GM19324 (cell line): ENCODE data around the gene ADSL.
A peak's percentile ranks its signal among the peaks of the same experiment; 100 is the strongest.
"Not testable (repeated sequence)": the region's sequence is repeated elsewhere in the genome, so short reads cannot be mapped to it uniquely, and the experiment has no call there.

ENCODE experiments used
- ATAC-seq: cut with Tn5 transposase; IDR thresholded peaks from one replicate; pipeline ENCODE4 v1.9.1; 2021; ENCODE audit warnings: mild to moderate bottlenecking, moderate library complexity; ENCODE audit not compliant: unreplicated experiment, low FRiP score

Gene ADSL

DNA sequence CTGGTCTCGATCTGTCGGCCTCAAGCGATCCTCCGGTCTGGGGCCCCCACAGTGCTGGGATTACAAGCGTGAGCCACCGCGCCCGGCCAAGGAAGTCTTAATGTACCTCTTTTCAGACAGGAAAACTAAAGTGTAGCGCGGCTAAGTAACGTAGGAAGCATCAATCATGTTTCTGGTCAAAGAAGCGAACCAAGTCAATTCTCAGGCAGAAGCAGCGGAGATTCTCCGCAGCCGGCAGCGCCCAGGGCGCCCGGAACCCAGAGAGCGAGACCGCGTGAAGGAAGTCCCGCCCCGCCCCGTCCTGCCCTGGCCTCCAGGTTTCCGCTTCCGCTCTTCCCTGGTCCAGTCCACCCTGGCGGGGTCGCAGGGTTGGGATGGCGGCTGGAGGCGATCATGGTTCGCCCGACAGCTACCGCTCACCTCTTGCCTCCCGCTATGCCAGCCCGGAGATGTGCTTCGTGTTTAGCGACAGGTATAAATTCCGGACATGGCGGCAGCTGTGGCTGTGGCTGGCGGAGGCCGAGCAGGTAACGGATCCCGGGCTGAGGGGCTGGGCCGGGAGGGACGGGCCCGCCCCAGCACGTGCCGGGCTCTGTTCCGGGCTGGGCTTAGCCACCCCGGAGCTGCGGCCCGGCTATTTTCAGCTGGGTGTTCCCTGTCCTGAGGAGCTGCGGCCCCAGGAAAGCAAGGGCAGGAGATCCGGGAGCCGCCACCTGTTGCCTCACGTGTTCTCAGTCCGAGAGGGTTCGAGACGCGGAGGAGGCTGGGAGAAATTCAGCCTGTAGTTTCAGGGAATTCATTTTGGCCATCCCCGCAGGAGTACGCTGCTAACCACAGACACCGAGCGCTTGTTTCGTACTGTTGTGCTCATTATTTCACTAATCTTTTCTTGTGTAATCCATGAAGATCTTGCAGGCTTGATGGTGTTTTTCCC is at the start of gene ADSL:
Gene ADSL, plus strand, starts transcription at position 316 of the 934 bp plus-strand sequence. Its CDS starts 59 bp downstream, at position 375.
- peak; percentile 84 for ATAC-seq

DNA sequence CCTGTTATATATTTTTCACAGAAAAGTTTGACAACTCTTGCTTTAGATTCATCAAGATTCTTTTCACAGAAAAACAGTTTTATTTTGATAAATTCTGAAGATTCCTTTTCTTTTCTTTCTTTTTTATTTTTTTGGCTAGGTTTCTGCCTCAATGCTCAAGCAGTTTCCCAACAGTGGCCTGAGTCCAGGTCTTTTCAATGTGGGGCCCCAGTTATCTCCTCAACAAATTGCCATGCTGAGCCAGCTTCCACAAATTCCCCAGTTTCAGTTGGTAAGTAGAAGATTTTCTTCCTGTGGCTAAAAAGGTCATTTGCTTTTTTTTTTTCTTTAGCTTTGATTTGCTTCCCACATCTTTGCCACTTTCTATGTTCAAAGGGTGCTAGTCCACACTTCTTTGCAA is 46.0 kb upstream of the ADSL start:
- ATAC-seq: no peak

DNA sequence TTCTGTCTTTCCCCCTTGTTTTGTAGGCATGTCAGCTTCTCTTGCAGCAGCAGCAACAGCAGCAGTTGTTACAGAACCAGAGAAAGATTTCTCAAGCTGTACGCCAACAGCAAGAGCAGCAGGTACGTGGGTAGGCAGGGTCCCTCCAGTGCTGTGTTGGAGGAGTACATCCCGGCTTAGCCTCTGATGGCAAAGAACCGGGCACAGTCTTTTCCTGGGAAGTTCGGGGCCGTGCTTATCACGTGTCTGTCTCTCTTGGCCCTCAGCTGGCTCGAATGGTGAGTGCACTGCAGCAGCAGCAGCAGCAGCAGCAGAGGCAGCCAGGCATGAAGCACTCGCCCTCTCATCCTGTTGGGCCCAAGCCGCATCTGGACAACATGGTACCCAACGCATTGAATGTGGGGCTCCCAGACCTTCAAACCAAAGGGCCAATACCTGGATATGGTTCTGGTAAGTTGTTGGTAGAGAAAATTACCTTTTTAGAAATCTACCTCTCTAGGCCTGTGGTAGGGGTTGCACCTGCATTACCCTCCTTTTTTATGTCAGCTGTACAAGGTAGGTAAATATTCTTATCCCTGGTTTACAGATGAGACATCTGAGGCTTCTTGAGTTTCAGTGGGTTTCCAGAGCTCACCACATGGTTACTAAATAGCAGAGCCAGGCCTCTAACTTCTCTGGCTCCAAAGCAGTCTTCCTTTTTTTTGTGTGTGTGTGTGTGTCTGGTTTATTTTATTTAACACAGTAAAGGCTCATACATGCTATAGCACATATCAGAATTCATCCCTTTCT is 45.2 kb upstream of the ADSL start:
- ATAC-seq: no peak

DNA sequence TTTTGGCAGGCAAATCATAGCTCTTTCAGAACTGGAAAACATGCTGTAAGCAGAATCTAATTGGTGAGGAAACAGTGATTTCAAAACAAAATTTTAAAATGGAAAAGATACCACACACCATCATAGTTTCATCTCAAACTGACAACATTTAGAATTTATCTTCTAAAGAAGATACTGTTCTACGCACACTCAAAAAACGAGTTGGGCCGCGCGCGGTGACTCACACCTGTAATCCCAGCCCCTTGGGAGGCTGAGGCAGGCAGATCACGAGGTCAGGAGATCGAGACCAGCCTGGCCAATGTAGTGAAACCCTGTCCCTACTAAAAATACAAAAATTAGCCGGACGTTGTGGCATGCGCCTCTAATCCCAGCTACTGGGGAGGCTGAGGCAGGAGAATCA is 44.2 kb upstream of the ADSL start:
- no peak for ATAC-seq

DNA sequence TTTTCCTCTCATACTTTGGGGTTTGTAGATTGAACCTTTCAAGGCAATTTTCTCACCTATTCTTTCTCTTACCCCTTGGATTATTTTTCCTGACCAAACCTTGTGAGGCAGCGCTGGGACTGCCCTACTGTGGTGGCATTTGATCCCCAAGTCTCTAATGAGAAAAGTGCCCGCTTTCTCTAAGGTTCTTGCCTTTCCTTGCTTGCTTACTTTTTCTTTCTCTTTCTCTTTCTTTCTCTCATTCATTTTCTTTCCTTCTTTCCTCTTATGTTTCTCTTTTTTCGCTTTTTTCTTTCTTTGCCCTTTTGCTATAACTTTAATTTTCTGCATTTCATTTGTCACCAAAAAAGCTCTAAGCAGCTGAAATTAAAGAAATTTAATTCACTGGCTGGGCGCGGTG is 40.7 kb upstream of the ADSL start:
- no peak for ATAC-seq

DNA sequence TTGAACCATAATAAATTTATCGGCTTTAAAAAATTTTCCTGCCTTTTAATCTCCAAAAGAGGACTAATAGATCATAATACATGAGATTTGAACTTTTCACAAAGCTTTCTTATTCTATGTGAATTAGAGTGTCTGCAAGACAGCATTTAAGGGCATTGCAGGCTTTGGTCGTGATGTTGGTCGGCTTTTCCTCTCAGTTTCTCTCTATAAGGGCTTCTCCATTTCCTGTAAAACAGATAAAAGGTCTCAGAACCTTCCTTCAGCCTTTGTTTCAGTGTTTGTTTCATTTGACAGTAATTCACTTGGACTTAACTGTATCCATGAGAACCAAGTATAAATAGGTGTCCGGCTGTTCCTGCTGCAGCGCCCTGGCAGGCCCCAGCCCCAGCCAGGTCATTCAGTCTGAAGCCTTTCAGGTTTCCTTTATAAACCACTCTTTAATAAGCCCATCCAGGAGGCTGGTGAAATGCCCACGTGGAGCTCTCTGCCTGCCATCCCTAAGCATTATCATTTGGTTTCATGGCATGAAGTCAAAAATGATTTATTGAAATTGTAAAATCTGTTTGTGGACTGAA is 37.2 kb upstream of the ADSL start:
- ATAC-seq: no peak

DNA sequence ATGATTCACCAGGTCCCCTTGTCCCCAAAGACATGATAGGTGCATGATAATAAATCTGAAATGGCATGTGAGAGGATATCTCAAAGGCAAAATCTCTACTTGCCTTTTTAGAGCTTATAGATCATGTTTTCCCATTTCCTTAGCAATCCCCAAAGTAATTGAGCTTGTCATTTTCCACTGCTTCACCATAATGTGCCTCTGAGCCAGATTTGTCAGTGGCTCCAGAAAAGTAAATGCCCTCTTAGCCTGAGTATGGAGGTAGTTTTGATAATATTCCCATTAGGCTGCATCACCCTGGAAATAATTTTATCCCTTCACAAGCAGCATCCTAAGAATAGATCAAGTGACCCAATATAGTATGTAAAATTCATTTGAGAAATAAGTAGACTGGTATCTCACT is 36.7 kb upstream of the ADSL start:
- ATAC-seq: no peak

DNA sequence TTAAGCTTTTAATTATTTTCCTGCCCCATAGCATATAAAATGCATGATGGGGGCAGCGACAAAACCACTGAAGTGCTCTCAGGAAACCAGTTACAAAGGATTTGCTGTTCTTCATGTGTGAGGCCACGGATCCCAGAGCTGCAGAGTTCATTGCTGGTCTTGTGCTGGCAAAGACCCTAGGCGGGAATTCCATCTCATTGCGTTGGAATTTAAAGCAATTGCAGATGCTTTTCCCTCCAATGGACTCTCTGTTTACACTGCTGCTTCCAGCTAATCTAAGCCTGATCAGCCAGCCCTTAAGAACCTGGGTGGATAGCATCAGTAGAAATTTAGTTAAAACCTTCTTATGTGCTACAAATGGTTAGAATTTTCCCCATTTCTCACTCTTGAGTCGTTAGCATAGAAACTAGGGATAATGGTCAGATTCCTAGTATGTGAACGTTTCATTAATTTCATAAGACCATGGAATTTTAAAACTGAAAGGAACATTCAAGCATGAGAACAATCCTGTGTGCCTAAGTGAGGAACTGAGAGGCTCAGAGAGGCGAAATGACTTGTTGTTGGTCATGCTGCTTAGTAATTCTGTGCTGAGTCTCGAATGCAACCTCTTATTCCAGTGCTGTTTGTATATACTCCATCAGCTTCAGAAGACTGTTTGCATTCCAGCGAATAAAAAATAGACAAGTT is 36.1 kb upstream of the ADSL start:
- no peak for ATAC-seq

DNA sequence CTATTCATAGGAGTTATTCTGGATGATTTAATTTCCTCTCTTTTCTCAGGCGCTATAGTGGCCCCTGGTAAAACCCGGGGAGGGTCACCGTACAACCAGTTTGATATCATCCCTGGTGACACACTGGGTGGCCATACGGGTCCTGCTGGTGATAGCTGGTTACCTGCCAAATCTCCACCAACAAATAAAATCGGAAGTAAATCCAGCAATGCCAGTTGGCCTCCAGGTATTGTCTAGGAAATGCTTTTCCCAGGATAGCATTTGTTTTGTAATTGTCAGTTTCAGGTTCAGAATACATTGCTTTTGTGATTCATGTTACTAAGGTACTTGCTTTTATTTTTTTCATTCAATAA is 35.6 kb upstream of the ADSL start:
- no peak for ATAC-seq

DNA sequence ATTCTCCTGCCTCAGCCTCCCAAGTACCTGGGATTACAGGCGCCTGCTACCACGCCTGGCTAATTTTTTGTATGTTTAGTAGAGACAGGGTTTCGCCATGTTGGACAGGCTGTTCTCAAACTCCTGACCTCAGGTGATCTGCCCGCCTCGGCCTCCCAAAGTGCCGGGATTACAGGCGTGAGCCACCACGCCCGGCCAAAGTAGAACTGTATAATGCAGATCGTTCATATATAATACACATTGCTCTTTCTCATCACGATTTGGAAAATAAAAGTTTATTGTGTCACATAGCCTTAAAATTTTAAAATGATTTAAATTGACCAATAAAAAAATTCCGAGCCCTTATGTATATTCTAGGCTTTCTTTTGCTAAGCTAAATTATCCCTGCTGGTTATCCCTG is 34.7 kb upstream of the ADSL start:
- ATAC-seq: not testable (repeated sequence)

DNA sequence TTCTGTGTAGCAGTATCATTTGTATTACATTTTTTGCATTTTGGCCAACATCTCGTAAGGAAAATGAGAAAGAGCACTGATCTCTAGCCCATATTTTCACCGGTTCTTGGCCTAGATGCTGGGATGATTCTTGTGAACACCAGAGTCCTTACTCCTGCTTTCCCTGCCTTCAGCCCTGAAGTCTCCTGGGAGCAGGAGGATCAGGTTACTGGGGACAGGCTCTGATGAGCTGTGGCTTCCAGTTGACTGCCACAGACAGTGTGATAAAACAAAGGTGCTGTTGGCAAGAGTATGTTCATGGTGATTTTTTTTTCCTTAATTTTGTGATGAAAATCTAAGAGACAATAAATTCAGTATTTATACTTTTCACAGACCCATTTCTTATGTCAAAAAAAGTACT is 34.2 kb upstream of the ADSL start:
- no peak for ATAC-seq

DNA sequence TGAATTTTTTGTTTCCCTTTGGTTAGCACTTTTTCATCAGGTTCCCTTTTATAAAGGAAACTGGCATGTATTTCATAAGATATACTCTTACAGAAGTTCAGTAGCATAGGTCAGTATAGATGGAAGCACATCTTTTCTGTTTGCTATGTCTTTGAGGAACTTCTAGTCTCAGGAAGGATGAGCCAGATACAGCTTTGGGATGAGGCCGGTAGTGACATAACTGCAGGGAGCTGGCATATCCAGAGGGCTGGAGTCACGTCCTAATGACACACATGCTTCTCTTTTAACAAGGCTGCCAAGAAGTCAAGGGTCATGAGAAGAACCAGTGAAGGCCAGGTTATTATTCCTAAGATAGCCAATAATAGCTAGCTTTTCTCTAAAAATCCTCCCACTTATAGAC is 33.3 kb upstream of the ADSL start:
- no peak for ATAC-seq

DNA sequence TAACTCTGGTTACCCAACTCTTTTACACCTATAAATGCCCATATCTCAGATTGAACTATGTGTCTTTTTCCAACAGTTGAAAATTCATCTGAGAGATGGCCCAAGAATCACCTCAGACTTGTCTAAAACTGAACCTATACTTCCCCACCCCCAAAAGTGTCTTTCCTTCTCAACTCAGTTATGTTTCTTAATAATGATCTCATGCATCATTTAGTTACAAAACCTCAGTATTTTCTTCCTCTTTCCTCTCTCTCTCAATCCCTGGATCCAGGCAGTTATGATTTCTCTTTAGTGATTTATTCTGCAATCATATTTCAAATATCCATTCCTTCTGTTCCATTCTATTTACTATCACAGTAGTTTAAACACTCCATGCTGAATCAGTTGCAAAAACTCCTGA is 32.3 kb upstream of the ADSL start:
- no peak for ATAC-seq

DNA sequence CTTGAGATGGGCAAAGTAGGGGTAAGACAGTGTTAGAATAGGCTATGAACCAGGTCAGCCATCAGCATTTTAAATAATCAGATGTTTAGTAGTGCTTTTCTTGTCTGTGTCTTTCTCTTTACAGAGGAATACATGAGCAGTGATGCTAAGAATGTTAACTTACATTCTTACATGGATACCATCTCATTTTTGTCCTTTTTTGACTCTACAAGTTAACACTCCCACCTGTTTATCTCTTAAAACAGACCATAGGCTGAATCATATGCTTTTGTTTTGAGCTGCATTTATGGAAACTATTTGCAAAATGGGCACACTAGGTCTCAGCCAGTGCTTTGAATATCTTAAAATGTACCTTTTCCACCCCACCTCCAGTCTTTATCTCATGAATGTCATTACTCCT is 25.6 kb upstream of the ADSL start:
- no peak for ATAC-seq

DNA sequence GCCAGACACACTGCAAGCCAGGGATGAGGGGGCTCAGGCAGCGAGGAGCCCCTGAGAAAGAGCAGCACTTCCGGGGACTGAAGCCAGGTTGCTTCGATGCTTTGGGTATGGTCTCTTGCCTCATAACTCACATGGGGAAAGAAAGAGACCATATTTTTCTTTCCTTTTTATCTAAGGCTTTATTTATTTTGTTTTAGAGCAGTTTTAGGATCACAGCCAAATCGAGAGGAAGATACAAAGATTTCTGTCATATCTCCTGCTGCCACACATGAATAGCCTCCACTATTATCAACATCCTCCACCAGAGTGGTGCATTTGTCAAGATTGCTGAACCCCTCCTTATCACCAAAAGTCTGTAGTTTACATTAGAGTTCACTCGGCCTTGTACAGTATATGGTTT is 24.3 kb upstream of the ADSL start:
- ATAC-seq: no peak

DNA sequence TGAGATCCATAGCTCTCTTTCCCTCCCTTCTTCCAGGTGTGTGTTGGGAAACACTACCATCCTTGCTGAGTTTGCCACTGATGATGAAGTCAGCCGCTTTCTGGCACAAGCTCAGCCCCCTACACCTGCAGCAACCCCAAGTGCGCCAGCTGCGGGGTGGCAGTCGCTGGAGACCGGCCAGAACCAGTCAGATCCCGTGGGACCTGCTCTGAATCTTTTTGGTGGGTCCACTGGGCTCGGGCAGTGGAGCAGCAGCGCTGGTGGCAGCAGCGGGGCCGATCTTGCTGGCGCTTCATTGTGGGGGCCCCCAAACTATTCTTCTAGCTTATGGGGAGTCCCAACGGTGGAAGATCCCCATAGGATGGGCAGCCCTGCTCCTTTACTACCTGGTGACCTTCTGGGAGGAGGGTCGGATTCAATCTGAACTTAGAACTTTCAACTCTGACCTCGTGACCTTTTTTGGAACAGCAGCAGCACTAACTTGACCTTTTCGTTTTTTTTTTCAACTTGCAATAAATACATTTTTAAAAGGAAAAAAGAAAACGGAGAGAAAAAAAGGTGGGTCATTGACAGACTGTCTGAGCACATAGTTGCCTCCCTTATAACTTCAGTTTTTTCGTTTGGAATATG is 23.4 kb upstream of the ADSL start:
- ATAC-seq: no peak

DNA sequence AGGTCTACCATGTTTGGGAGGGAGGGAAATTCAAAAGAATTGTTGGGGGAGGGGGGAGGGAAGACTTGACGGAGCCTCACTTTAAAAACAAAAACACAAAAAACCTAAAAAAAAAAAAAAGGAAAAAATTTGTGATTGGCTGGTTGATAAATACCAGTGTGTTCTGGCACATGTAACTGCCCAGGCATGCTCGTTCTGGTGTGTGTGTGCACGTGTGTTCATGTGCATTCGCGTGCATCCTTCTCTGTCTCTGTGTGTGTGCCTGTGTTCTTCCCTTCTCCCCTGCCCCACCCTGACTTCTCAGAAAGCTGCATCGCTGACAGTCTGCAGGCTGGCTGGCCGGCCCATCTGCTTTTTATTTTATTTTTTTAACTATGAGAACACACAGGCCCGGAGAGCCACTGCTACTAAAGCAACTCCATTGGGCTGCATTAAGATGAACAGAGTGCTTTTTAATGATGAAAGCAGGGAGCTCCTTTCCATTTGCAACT is 22.6 kb upstream of the ADSL start:
- no peak for ATAC-seq

DNA sequence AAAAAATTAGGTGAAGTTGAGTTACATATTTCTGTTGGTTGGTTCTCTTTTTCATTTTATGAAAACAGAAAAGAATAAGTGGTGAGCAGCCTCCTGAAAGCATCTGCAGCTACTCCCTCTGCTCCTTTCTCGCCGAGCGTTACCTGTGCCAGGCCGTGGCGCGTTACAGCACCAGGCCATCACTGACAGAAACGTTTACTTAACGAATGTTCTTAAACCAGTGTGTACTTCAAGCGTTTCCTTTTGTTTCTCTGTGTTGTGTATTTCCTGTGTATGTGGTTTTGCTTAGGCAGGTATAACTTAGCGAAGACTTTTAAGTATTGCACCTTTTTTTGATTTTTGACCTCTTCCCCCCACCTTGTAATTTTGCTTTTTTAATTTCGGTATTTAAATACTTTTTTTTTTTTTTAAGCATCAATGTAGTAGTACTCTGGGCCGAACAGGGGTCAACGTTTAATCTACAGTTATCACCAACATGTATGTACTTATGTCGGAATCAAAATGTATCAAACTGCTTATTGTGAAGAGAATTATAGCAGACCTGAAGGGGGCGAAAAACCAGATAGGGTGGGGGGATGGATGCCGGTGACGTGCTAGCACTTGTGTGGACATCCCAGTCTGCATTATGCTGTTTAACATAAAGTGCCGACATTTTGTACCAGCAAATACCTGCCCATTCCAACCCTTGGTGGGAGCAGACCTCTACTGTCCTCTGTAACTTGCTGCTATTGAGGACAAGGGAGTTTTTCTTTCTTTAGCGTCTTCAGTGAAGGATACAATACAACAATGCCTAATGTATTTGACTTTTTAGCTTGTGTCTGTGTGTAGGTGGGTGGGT is 21.6 kb upstream of the ADSL start:
- no peak for ATAC-seq

DNA sequence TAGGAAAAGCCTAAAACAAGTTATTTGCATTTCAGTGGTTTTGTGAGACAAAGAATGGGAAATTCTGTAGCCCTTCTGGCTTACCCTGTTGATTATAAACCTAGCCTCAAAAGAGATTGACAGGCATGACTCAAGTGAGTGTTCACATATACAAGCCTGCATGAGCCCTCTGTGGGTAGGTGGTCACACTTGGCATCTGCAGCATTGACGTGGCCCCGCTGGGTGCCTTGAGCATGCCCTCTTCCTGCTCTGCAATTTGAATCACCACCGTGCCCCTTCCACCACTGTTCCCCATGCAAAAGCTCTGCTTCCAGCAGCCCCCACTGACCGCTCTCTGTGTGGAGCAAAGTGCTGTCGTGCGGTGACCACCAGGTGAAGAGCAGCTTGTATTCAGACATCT is 21.0 kb upstream of the ADSL start:
- no peak for ATAC-seq
